Measurements from ENCODE around the gene TSPAN12. TPM values are rescaled to one million over a fixed set of nuclear protein-coding genes. Genes with fewer than 3 reads are reported as not detected.
"Not testable (repeated sequence)": the region's sequence is repeated elsewhere in the genome, so short reads cannot be mapped to it uniquely, and the experiment has no call there.

The TSPAN12 gene
- total RNA-seq (ENCODE audit: low replicate concordance), result 1.5 and 5.6 TPM in 2 replicates

- H3K4me3 ChIP-seq (ENCODE audit: low read depth, low read length), result peak within 1 kb of the TSS; percentile 78
- peak; percentile 56 for TF ChIP-seq CTCF (IDR thresholded peaks at IDR 0.05; ENCODE audit: insufficient read depth, low read length)
- peak; percentile 41 for DNase-seq (ENCODE audit: low read depth)
Observed at GRCh38 chr7:120857588-120858573, at the start of gene TSPAN12. TSS of gene TSPAN12 (minus strand) at chr7:120858144. CDS start at chr7:120856763, 1,381 bp downstream.

GRCh38 chr7:120898715-120899499 lies 41.0 kb upstream of the TSPAN12 start:
- H3K4me3 ChIP-seq (ENCODE audit: low read depth, low read length), result no peak overlapping the region
- no peak for DNase-seq (ENCODE audit: low read depth)
- no peak for TF ChIP-seq CTCF (IDR thresholded peaks at IDR 0.05; ENCODE audit: insufficient read depth, low read length)

GRCh38 chr7:120895253-120895652 lies 37.3 kb upstream of the TSPAN12 start:
- not testable (repeated sequence) for DNase-seq (ENCODE audit: low read depth); H3K4me3 ChIP-seq (ENCODE audit: low read depth, low read length)

- not testable (repeated sequence) for DNase-seq (ENCODE audit: low read depth); H3K4me3 ChIP-seq (ENCODE audit: low read depth, low read length)
Observed at GRCh38 chr7:120885602-120886001, 27.7 kb upstream of the TSPAN12 start.

- no peak for TF ChIP-seq CTCF (IDR thresholded peaks at IDR 0.05; ENCODE audit: insufficient read depth, low read length)
- H3K4me3 ChIP-seq (ENCODE audit: low read depth, low read length), result no peak overlapping the region
- DNase-seq (ENCODE audit: low read depth), result no peak
Observed at GRCh38 chr7:120877701-120878100, 19.8 kb upstream of the TSPAN12 start.

GRCh38 chr7:120876922-120877321 lies 19.0 kb upstream of the TSPAN12 start:
- TF ChIP-seq CTCF (IDR thresholded peaks at IDR 0.05; ENCODE audit: insufficient read depth, low read length), result no peak
- no peak overlapping the region for H3K4me3 ChIP-seq (ENCODE audit: low read depth, low read length)
- no peak for DNase-seq (ENCODE audit: low read depth)

- DNase-seq (ENCODE audit: low read depth), result no peak
- no peak for TF ChIP-seq CTCF (IDR thresholded peaks at IDR 0.05; ENCODE audit: insufficient read depth, low read length)
- H3K4me3 ChIP-seq (ENCODE audit: low read depth, low read length), result no peak overlapping the region
Observed at GRCh38 chr7:120874722-120875121, 16.8 kb upstream of the TSPAN12 start.

Measured in fibroblast of the aortic adventitia (primary cell).